ENCODE results near the gene CACNA1G. TPM values are rescaled to one million over a fixed set of nuclear protein-coding genes. Genes with fewer than 3 reads are reported as not detected.

Gene CACNA1G
- total RNA-seq, 1 donor from 2014 or later, result not detected

DNA sequence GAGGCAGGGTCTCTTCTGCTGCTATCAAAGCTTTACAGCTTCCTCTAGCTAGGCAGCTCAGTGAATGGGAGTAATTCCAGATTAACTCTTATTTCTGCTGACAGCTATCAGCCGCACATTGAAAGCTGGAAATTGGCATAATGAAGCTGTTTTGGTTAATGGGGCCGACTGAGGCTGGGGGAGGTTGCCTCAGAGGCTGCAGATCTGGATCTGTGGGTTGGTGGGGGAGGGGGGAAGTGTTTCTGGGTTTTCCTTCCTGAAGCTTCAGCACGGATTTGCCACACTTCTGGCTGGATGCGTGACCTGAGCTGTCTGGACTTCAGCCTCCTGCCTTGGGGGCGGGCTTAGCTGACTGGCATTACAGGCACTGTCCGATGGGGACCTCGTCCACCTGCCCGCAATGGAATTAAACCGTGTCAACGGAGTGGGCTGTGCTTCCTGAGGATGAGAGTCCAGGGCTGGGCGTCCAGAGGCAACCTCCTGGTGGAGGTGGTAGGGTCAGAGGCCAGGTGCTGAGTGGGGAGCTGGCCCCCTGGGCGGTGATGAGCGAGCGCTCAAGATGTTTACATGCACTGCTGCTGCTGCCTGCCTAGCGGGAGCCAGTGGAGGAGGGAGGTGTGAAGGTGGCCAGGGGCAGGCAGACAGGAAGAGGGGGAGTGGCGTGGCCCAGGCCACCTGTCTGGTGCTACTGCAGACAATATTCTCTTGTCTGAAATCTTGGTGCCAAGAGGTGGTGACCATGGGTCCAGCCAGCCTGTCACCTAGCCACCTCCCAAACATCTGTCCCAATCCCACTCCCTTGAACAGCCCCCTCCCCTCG is 67.5 kb downstream of the CACNA1G start:
- no peak for TF ChIP-seq CTCF (IDR thresholded peaks at IDR 0.05)
- intact Hi-C loops (cut with DNase I), result loop anchor here (5.0 kb wide), 1 partner anchor 76 kb away; no protein-coding TSS in a partner anchor
- no peaks in the 10 kb centered on the region for H3K36me3 ChIP-seq
- ATAC-seq, result peak; percentile 7
- peaks cover 24% of the 10 kb centered on the region for H3K27me3 ChIP-seq
- no peak for DNase-seq
- no peak overlapping the region for H3K4me3 ChIP-seq
- peaks cover 6% of the 10 kb centered on the region for H3K4me1 ChIP-seq
- no peak overlapping the region for H3K27ac ChIP-seq
- no peaks in the 10 kb centered on the region for H3K9me3 ChIP-seq

- intact Hi-C loops (cut with DNase I), result loop anchor here (5.0 kb wide), 1 partner anchor 78 kb away; no protein-coding TSS in a partner anchor
- Histone ChIP-seq H3K4me3 (no peak overlapping the region), H3K36me3 (no peaks in the 10 kb centered on the region), H3K9me3 (no peaks in the 10 kb centered on the region), H3K27me3 (peaks cover 24% of the 10 kb centered on the region), H3K27ac (no peak overlapping the region), H3K4me1 (peaks cover 12% of the 10 kb centered on the region)
- no peak for TF ChIP-seq CTCF (IDR thresholded peaks at IDR 0.05)
- DNase-seq (no peak), ATAC-seq (no peak)
Measured at GRCh38 chr17:50629902-50630301, 69.4 kb downstream of the CACNA1G start.

- no peak overlapping the region for H3K4me3 ChIP-seq
- peak; percentile 76 for TF ChIP-seq CTCF (IDR thresholded peaks at IDR 0.05)
- H3K27ac ChIP-seq, result no peak overlapping the region
- DNase-seq (peak; percentile 85), ATAC-seq (peak; percentile 77)
- H3K36me3 ChIP-seq, result no peaks in the 10 kb centered on the region
- intact Hi-C loops (cut with DNase I), result no loop called here
- peaks cover 24% of the 10 kb centered on the region for H3K27me3 ChIP-seq
- H3K4me1 ChIP-seq, result peaks cover 15% of the 10 kb centered on the region
- H3K9me3 ChIP-seq, result no peaks in the 10 kb centered on the region
Measured at GRCh38 chr17:50630524-50631194, 70.1 kb downstream of the CACNA1G start.

DNA sequence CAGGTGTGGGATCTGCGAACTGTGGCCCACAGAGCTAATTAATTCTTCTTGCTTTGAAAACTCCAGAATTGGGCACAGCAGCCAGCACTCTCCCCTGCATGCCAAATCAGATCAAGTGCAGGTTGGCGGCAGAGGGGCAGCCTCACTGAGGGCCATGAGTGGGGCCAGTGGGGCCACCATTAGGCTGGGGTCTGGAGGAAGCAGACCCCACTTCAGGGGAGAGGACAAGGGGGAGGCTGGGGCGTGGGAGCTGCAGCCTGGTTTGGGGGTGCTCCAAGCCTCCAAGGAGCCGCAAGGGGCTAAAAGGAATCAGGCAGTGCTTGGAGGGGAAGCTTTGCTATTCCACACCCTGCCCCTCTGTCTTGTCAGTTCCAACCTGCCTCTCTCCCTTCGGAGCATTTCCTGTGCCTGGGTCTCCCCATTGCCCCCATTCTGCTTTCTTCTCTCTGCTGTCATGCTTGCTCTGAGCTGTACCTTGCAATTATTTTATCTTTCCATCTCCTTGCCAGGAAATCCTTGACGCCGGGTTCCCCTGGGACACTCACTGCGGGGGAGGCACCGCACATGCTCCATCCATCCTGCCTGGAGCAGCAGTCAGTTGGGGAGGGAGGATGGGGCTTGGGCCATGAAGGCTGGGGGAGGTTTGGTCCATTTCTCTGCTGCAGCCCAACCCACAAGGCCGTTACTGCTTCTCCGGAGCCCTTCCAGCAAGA is 70.8 kb downstream of the CACNA1G start:
- TF ChIP-seq CTCF (IDR thresholded peaks at IDR 0.05), result no peak
- Histone ChIP-seq H3K27me3 (peaks cover 24% of the 10 kb centered on the region), H3K4me3 (no peak overlapping the region), H3K36me3 (no peaks in the 10 kb centered on the region), H3K9me3 (no peaks in the 10 kb centered on the region), H3K4me1 (peaks cover 15% of the 10 kb centered on the region), H3K27ac (no peak overlapping the region)
- ATAC-seq, result no peak
- no peak for DNase-seq
- intact Hi-C loops (cut with DNase I), result no loop called here

GRCh38 chr17:50631908-50632571 is 71.5 kb downstream of the CACNA1G start:
- ATAC-seq (no peak), DNase-seq (no peak)
- Histone ChIP-seq H3K27ac (no peak overlapping the region), H3K36me3 (no peaks in the 10 kb centered on the region), H3K27me3 (peaks cover 24% of the 10 kb centered on the region), H3K4me1 (peaks cover 15% of the 10 kb centered on the region), H3K4me3 (no peak overlapping the region), H3K9me3 (no peaks in the 10 kb centered on the region)
- no peak for TF ChIP-seq CTCF (IDR thresholded peaks at IDR 0.05)
- intact Hi-C loops (cut with DNase I), result no loop called here

All from upper lobe of right lung (tissue), 1 donor.